ENCODE measurements around the gene HEXB. TPM values are rescaled to one million over a fixed set of nuclear protein-coding genes. Genes with fewer than 3 reads are reported as not detected.

HEXB gene
- total and polyA plus RNA-seq, 2 of the 13 experiments (the other 11 are each of a cell fraction or from before 2014, with no cell fraction given): 100 to 104 TPM

DNA sequence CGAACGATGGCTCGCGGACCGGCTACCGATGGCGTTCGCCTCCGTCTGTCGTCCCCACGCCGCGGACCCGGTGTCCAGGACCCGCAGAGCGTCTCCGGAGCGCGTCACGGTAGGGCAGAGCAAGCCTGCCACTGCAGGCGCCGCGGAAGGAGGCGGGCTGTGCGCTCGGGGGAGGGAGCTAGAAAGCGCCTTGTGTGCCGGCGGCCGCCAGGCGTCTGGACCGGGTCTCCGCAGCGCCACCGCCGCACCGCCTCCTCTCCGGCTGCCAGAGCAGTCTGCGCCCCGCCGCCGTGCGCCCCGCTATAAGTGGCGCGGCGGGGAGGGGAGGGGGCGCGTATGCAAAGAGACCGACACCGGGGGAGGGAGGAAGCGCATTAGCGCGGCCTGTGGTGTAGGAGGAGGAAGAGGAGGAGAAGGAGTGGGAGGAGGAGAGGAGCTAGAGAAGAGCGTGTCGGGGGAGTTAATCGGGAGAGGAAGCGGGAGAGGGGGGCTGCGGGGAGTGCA, 44.5 kb upstream of the HEXB start, which contains the start of gene ENC1 (continued):
- TF ChIP-seq, protein P1, sequence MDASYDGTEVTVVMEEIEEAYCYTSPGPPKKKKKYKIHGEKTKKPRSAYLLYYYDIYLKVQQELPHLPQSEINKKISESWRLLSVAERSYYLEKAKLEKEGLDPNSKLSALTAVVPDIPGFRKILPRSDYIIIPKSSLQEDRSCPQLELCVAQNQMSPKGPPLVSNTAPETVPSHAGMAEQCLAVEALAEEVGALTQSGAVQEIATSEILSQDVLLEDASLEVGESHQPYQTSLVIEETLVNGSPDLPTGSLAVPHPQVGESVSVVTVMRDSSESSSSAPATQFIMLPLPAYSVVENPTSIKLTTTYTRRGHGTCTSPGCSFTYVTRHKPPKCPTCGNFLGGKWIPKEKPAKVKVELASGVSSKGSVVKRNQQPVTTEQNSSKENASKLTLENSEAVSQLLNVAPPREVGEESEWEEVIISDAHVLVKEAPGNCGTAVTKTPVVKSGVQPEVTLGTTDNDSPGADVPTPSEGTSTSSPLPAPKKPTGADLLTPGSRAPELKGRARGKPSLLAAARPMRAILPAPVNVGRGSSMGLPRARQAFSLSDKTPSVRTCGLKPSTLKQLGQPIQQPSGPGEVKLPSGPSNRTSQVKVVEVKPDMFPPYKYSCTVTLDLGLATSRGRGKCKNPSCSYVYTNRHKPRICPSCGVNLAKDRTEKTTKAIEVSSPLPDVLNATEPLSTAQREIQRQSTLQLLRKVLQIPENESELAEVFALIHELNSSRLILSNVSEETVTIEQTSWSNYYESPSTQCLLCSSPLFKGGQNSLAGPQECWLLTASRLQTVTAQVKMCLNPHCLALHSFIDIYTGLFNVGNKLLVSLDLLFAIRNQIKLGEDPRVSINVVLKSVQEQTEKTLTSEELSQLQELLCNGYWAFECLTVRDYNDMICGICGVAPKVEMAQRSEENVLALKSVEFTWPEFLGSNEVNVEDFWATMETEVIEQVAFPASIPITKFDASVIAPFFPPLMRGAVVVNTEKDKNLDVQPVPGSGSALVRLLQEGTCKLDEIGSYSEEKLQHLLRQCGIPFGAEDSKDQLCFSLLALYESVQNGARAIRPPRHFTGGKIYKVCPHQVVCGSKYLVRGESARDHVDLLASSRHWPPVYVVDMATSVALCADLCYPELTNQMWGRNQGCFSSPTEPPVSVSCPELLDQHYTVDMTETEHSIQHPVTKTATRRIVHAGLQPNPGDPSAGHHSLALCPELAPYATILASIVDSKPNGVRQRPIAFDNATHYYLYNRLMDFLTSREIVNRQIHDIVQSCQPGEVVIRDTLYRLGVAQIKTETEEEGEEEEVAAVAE (CRISPR knock-in tag; IDR thresholded peaks at IDR 0.05; ENCODE audit: borderline replicate concordance): no peak; the same call in 1 of the 2 replicates
- TF ChIP-seq SALL1 (CRISPR knock-in tag; IDR thresholded peaks at IDR 0.05): peak; percentile 94
- TF ChIP-seq ZNF577 (CRISPR knock-in tag; IDR thresholded peaks at IDR 0.05; ENCODE audit: borderline replicate concordance, low read depth): no peak
- TF ChIP-seq PTBP1 (IDR thresholded peaks at IDR 0.05; ENCODE audit: low read depth, low read length, poor library complexity, severe bottlenecking): no peak
- TF ChIP-seq SP1 (IDR thresholded peaks at IDR 0.05): no peak
- TF ChIP-seq SP1 (CRISPR knock-in tag; IDR thresholded peaks at IDR 0.05): peak; percentile 77
- peak; percentile 84; the same call in 1 of the 2 replicates for TF ChIP-seq ZNF670 (CRISPR knock-in tag; IDR thresholded peaks at IDR 0.05; ENCODE audit: borderline replicate concordance)
- TF ChIP-seq, protein P2, sequence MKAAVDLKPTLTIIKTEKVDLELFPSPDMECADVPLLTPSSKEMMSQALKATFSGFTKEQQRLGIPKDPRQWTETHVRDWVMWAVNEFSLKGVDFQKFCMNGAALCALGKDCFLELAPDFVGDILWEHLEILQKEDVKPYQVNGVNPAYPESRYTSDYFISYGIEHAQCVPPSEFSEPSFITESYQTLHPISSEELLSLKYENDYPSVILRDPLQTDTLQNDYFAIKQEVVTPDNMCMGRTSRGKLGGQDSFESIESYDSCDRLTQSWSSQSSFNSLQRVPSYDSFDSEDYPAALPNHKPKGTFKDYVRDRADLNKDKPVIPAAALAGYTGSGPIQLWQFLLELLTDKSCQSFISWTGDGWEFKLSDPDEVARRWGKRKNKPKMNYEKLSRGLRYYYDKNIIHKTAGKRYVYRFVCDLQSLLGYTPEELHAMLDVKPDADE (CRISPR knock-in tag; IDR thresholded peaks at IDR 0.05): no peak
- TF ChIP-seq DR1 (CRISPR knock-in tag; IDR thresholded peaks at IDR 0.05): peak; percentile 100
- no peak for TF ChIP-seq NR1H2 (CRISPR knock-in tag; IDR thresholded peaks at IDR 0.05; ENCODE audit: borderline replicate concordance, low read depth)
- 0 out of 2 replicates have a peak, but pooled peaks have one; percentile 75 for TF ChIP-seq ZNF704 (CRISPR knock-in tag; IDR thresholded peaks at IDR 0.05; ENCODE audit: borderline replicate concordance)
- TF ChIP-seq ZNF543 (CRISPR knock-in tag; IDR thresholded peaks at IDR 0.05): peak; percentile 38; the same call in 1 of the 2 replicates
- TF ChIP-seq RXRB (CRISPR knock-in tag; IDR thresholded peaks at IDR 0.05; ENCODE audit: borderline replicate concordance): peak; percentile 69
- TF ChIP-seq GPBP1L1 (CRISPR knock-in tag; IDR thresholded peaks at IDR 0.05): no peak
- TF ChIP-seq ZZZ3 (CRISPR knock-in tag; IDR thresholded peaks at IDR 0.05; ENCODE audit: borderline replicate concordance): no peak; the same call in 1 of the 2 replicates
- peak; percentile 80 for TF ChIP-seq ZNF446 (CRISPR knock-in tag; IDR thresholded peaks at IDR 0.05)
- peak; percentile 81 for TF ChIP-seq THRA (CRISPR knock-in tag; IDR thresholded peaks at IDR 0.05; ENCODE audit: borderline replicate concordance)

All from HepG2 (cell line).